Cardiac muscle cell (in vitro differentiated cells and primary cell): ENCODE data around the gene L2HGDH. TPM values are rescaled to one million over a fixed set of nuclear protein-coding genes. Genes with fewer than 3 reads are reported as not detected.

Source experiments
- DNase-seq, 2 donors: peaks; one replicate each; pipeline versions ENCODE4 v3.0.0 to v3.0.0-alpha.2; 2010 to 2017; ENCODE audit warnings: low read depth in 1 of 2, low spot score in 1 of 2
- H3K27ac ChIP-seq: fragments of 200-600 bp; sonication (generic); 2 replicates; pipeline ENCODE4 v1.5.1; 2016
- H3K27me3 ChIP-seq: fragments of 200-600 bp; sonication (generic); 2 replicates; pipeline ENCODE4 v1.6.0; 2016; ENCODE audit warnings: control low read depth
- H3K36me3 ChIP-seq: fragments of 200-600 bp; sonication (generic); 2 replicates; pipeline ENCODE4 v1.5.1; 2016; ENCODE audit warnings: control low read depth
- H3K4me1 ChIP-seq: fragments of 200-600 bp; sonication (generic); 2 replicates; pipeline ENCODE4 v1.8.1; 2017; ENCODE audit warnings: low read depth, mild to moderate bottlenecking, mixed run types
- H3K4me3 ChIP-seq: fragments of 200-600 bp; sonication (generic); 2 replicates; pipeline ENCODE4 v1.5.1; 2016; ENCODE audit warnings: mild to moderate bottlenecking
- H3K9me3 ChIP-seq: fragments of 200-600 bp; sonication (generic); 2 replicates; pipeline ENCODE4 v1.5.1; 2017; ENCODE audit warnings: low read depth, mild to moderate bottlenecking, control low read depth
- polyA plus RNA-seq: library from polyadenylated mRNA; unstranded; fragments of >200 nt; fragmentation: Nextera tagmentation; extraction: Ambion mirVana; gene quantifications from 2 replicates; pipeline ENCODE4 v1.2.1, GENCODE V29; 2016
- total RNA-seq: library from RNA; depleted of rRNA; stranded (reverse); fragments of >200 nt; gene quantifications from 2 replicates; pipeline ENCODE4 v1.2.3, GENCODE V29; 2016
- TF ChIP-seq, protein P1 (sequence below): IDR thresholded peaks from 2 replicates; pipeline ENCODE4 v1.5.1; 2012; ENCODE audit warnings: low read depth, mild to moderate bottlenecking, low read length

The L2HGDH gene
- total and polyA plus RNA-seq, 2 experiments from 2014 or later: 9.4 to 13.8 TPM

DNA sequence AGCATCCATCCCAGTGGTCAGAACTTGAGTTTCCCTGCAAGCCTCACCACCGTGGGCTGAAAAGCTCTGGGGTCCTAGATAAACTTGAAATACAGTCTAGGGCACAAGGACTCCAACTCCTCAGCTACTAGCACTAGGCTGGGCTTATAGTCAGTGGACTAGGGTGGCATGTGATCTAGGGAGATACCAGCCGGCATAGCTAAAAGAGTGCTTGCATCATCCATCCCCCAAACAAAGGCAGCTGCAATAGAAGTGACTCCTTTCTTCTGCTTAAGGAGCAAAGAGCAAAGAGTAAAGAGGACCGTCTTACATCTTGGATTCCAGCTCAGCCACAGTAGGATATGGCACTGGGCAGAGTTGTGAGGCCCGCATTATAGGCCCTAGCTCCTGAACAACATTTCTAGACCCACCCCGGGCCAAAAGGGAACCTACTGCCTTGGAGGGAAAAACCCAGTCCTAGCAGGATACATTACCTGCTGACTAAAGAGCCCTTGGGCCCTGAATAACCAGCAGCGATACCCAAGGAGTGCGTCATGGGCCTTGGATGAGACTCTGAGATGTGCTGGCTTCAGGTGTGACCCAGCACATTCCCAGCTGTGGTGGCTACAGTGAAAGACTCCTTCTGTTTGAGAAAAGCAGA lies 62.8 kb downstream of the L2HGDH start:
- no peaks in the 10 kb centered on the region for H3K4me1 ChIP-seq
- TF ChIP-seq, protein P1, sequence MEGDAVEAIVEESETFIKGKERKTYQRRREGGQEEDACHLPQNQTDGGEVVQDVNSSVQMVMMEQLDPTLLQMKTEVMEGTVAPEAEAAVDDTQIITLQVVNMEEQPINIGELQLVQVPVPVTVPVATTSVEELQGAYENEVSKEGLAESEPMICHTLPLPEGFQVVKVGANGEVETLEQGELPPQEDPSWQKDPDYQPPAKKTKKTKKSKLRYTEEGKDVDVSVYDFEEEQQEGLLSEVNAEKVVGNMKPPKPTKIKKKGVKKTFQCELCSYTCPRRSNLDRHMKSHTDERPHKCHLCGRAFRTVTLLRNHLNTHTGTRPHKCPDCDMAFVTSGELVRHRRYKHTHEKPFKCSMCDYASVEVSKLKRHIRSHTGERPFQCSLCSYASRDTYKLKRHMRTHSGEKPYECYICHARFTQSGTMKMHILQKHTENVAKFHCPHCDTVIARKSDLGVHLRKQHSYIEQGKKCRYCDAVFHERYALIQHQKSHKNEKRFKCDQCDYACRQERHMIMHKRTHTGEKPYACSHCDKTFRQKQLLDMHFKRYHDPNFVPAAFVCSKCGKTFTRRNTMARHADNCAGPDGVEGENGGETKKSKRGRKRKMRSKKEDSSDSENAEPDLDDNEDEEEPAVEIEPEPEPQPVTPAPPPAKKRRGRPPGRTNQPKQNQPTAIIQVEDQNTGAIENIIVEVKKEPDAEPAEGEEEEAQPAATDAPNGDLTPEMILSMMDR: no peak
- H3K27ac ChIP-seq: no peak overlapping the region
- no peak overlapping the region for H3K4me3 ChIP-seq
- no peaks in the 10 kb centered on the region for H3K9me3 ChIP-seq
- H3K27me3 ChIP-seq: no peaks in the 10 kb centered on the region
- peak in 1 of 2 donors; percentile 27 for DNase-seq
- H3K36me3 ChIP-seq: no peaks in the 10 kb centered on the region

DNA sequence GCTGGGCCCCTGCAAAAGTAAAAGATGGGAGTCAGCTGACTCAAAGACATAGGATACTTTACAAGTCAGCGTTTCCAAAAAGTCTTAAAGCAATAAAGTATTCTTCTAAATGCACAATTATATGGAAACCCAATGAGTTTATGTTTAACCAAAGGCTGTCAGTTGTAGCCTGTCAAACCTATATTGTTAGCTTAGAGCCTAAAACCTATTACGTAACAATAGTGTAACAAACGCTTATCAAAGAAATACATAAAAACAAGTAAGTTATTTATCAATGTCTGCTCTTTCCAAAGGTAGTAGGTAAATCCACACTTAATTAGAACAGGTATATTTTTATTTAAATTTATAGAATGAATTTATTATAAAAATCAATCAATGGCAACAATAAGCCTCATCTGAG lies 64.8 kb downstream of the L2HGDH start:
- DNase-seq: no peak
- no peaks in the 10 kb centered on the region for H3K36me3 ChIP-seq
- no peaks in the 10 kb centered on the region for H3K27me3 ChIP-seq
- TF ChIP-seq, protein P1: no peak
- no peaks in the 10 kb centered on the region for H3K4me1 ChIP-seq
- no peak overlapping the region for H3K27ac ChIP-seq
- no peaks in the 10 kb centered on the region for H3K9me3 ChIP-seq
- H3K4me3 ChIP-seq: no peak overlapping the region

DNA sequence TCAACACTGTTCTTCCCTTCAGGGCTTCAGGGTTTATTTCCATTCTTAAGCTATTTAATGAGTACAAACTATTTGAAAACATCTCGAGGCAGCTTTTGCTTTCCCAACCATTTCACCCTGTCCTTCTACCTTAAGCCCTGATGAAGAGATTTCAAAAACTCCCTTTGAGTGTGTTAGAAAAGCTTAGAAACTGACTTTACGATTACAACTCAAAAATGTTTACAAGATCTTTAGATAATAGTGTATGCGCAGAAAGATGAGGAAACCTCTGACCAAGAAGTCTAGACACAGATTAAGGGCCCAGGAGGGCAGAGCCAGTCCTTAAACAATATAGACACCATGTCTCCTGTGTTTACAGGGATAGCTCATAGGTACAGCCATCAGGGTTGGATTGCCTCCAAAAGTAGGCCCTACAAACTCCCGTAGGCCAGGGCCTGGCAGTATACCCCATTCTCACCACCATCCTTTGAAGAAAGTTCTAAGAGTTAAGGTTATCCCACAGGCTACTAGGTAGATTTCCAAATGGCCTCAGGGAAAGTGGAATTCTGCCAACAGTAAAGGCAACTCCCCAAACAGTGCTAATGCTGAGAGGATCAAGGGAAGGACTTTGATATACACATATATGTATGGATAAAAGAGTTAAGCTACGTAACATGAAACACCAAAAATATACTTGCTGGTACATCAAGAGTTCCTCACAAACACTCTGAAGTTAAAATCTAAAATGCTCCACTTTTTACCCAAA lies 69.3 kb downstream of the L2HGDH start:
- H3K4me3 ChIP-seq: no peak overlapping the region
- no peaks in the 10 kb centered on the region for H3K4me1 ChIP-seq
- TF ChIP-seq, protein P1: no peak
- no peaks in the 10 kb centered on the region for H3K36me3 ChIP-seq
- H3K27ac ChIP-seq: no peak overlapping the region
- H3K9me3 ChIP-seq: no peaks in the 10 kb centered on the region
- no peak for DNase-seq
- no peaks in the 10 kb centered on the region for H3K27me3 ChIP-seq

DNA sequence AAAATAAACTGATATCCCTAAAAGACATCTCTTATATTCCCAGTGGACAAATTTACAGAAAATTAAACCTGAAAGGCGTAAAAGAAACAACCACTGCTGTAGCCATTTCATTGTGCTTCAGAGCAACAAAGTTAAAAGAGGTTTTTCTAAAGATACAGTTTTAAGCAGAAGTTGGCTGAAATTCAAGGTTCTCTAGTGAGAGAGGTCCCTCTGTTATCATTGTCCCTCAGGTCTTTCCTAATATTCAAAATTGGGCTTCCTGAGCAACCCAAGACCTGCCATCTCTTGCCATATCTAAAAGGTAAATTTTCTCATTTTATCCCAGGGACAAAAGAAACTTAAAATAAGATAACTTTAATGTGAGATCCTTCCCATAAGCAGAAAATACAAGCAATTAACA lies 69.9 kb downstream of the L2HGDH start:
- Histone ChIP-seq H3K36me3 (no peaks in the 10 kb centered on the region), H3K9me3 (no peaks in the 10 kb centered on the region), H3K4me3 (no peak overlapping the region), H3K27ac (no peak overlapping the region), H3K27me3 (no peaks in the 10 kb centered on the region), H3K4me1 (no peaks in the 10 kb centered on the region)
- TF ChIP-seq, protein P1: no peak
- no peak for DNase-seq

DNA sequence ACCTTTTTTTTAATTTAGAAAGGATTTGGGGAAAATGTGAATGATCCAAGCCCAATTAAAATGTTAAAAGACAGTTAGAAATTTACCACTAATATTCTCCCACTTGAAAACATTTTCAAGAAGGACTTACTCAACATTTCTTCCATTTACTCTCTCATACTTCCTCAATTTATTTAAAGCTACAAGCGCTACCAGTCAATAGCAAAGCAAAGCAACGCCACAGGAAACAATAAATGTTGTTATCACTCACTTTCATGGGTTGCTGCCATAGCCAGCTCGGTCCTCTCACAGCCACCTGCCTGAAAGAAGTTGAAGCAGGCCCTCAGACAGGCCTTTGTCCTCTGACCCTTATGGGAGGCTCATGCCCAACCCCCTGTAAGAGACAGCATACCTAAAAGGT lies 74.6 kb downstream of the L2HGDH start:
- H3K9me3 ChIP-seq: no peaks in the 10 kb centered on the region
- TF ChIP-seq, protein P1: no peak
- no peaks in the 10 kb centered on the region for H3K27me3 ChIP-seq
- H3K36me3 ChIP-seq: no peaks in the 10 kb centered on the region
- H3K4me1 ChIP-seq: peaks cover 6% of the 10 kb centered on the region
- H3K4me3 ChIP-seq: no peak overlapping the region
- no peak for DNase-seq
- H3K27ac ChIP-seq: no peak overlapping the region
